ENCODE data around the gene ICAM1.

Gene ICAM1

DNA sequence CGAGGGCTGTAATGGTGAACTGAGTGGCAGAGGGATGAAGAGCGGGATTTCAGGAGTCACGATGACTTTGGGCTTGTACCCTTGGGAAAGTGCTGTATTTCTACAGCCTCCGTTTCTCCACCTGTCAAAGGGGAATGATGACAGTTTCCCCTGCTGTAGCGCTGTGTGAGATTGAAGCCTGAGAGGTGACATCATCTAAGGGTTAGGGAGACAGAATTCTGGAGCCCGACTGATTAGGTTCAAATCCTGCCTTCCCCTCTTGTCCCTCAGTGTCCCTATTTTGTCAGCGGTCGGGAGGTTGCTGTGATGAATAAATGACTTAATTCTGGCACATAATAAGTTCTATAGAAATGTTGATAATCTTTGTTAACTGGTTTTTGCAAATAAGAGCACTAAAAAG, 18.2 kb upstream of the ICAM1 start:
- no peaks in the 10 kb centered on the region for H3K9me3 Mint-ChIP-seq
- H3K4me1 Mint-ChIP-seq = peaks cover 14% of the 10 kb centered on the region
- peak overlapping the region in 2 of 3 experiments; percentile 20 to 78 for H3K27ac Mint-ChIP-seq
- H3K4me3 Mint-ChIP-seq = peak overlapping the region; percentile 98 to 100 (median 99)
- TF ChIP-seq, protein P1, sequence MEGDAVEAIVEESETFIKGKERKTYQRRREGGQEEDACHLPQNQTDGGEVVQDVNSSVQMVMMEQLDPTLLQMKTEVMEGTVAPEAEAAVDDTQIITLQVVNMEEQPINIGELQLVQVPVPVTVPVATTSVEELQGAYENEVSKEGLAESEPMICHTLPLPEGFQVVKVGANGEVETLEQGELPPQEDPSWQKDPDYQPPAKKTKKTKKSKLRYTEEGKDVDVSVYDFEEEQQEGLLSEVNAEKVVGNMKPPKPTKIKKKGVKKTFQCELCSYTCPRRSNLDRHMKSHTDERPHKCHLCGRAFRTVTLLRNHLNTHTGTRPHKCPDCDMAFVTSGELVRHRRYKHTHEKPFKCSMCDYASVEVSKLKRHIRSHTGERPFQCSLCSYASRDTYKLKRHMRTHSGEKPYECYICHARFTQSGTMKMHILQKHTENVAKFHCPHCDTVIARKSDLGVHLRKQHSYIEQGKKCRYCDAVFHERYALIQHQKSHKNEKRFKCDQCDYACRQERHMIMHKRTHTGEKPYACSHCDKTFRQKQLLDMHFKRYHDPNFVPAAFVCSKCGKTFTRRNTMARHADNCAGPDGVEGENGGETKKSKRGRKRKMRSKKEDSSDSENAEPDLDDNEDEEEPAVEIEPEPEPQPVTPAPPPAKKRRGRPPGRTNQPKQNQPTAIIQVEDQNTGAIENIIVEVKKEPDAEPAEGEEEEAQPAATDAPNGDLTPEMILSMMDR (IDR thresholded peaks at IDR 0.05; ENCODE audit: unreplicated experiment in 3 of 3) = no peak
- no peaks in the 10 kb centered on the region for H3K27me3 Mint-ChIP-seq (ENCODE audit: low read depth)
- peaks cover 33% of the 10 kb centered on the region for H3K36me3 Mint-ChIP-seq (ENCODE audit: low read depth)

DNA sequence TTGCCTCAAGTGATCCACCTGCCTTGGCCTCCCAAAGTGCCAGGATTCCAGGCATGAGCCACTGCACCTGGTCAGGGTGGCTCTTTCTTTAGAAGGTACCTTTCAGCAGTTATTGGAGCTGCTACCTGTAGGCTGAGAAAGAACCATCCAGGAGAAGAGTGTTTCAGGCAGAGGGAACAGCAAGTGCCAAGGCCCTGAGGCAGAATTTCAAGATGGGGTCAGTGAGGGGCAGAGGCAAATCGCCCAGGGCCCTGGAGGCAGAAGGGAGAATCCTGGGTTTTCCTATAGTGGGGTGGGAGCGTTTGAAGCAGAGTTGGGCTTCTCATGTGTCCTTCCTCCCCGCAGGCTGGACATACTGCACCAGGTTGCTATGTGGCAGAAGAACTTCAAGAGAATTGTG, 16.7 kb upstream of the ICAM1 start:
- Mint-ChIP-seq H3K4me1 (peaks cover 14% of the 10 kb centered on the region), H3K27me3 (ENCODE audit: low read depth) (no peaks in the 10 kb centered on the region), H3K36me3 (ENCODE audit: low read depth) (peaks cover 40% of the 10 kb centered on the region), H3K9me3 (no peaks in the 10 kb centered on the region), H3K4me3 (peak overlapping the region; percentile 54 to 100 (median 74)), H3K27ac (no peak overlapping the region)
- TF ChIP-seq, protein P1 (IDR thresholded peaks at IDR 0.05; ENCODE audit: unreplicated experiment in 3 of 3) = no peak

DNA sequence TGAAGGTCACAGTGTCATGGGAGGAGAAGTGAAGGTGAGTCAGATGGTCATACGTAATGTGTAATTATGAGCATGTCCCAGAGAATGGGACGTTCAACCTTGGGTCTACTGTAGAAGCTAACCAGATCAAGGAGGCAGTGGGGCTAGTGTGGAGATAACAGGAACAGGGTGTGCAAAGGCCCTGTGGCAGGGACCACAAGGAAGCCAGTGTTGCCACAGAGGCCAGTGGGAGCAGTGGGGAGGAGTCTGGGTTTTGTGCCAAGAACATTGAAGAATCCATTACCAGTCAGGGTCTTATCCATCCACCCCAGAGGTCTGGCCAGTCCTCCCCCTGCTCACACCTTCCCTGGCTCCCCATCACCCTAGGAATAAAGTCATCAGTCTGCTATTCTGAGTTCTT, 15.6 kb upstream of the ICAM1 start:
- peaks cover 10% of the 10 kb centered on the region for H3K4me1 Mint-ChIP-seq
- TF ChIP-seq, protein P1 (IDR thresholded peaks at IDR 0.05; ENCODE audit: unreplicated experiment in 3 of 3) = no peak
- H3K27me3 Mint-ChIP-seq (ENCODE audit: low read depth) = no peaks in the 10 kb centered on the region
- no peak overlapping the region for H3K27ac Mint-ChIP-seq
- H3K4me3 Mint-ChIP-seq = peak overlapping the region; percentile 55 to 65 (median 64)
- H3K36me3 Mint-ChIP-seq (ENCODE audit: low read depth) = peaks cover 40% of the 10 kb centered on the region
- H3K9me3 Mint-ChIP-seq = no peaks in the 10 kb centered on the region

DNA sequence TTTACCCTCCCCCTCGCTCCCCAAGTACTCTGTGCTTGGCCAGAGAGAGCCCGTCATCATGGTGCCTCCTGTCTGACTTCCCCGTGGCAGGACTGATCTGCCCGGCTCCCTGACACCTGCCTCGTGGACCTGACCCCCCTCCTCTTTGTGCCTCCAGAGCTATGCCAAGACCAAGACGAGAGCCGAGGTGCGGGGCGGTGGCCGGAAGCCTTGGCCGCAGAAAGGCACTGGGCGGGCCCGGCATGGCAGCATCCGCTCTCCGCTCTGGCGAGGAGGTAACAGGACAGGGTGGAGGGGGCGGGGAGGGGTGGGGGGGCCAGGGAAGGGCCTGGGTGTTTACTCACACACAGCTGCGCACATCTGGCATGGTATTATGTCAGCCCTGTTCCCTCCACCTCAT, 14.4 kb upstream of the ICAM1 start:
- Mint-ChIP-seq H3K27ac (no peak overlapping the region), H3K4me1 (peaks cover 8% of the 10 kb centered on the region), H3K9me3 (no peaks in the 10 kb centered on the region), H3K27me3 (ENCODE audit: low read depth) (no peaks in the 10 kb centered on the region), H3K4me3 (no peak overlapping the region), H3K36me3 (ENCODE audit: low read depth) (peaks cover 40% of the 10 kb centered on the region)
- TF ChIP-seq, protein P1 (IDR thresholded peaks at IDR 0.05; ENCODE audit: unreplicated experiment in 3 of 3) = no peak

DNA sequence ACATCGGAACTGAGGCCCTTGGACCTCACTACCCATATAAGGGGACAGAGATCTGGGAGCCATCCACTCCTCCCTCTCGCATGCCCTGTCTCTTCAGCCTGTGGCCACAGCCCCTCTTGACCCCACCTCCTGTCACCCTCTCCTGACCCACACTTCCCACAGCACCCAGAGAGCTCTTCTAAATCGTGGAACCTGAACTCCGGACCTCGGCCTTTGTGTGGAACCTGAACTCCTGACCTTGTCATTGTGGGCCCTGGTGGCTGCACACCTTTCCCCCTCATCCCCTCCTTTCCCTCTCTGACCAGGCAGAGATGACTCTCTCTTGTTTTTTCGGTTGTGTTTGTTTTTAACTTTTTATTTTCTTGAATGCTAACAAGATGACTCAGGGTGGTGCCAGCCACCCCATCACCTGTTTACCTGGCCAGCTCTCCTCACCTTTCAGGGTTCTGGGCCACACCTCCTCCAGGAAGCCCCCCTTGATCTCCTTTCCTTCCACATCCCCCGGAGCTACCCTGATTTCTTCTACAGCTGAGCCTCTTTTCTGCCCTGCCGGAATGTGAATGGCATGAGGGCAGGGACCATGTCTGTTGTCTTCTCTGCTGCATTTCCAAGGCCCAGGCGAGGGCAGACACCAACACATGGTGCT, 13.8 kb upstream of the ICAM1 start:
- TF ChIP-seq, protein P1 (IDR thresholded peaks at IDR 0.05; ENCODE audit: unreplicated experiment in 3 of 3) = no peak
- Mint-ChIP-seq H3K27ac (no peak overlapping the region), H3K27me3 (ENCODE audit: low read depth) (no peaks in the 10 kb centered on the region), H3K4me3 (peak overlapping the region in 2 of 3 experiments; percentile 3 to 53), H3K36me3 (ENCODE audit: low read depth) (peaks cover 37% of the 10 kb centered on the region), H3K4me1 (peaks cover 4% of the 10 kb centered on the region), H3K9me3 (no peaks in the 10 kb centered on the region)

DNA sequence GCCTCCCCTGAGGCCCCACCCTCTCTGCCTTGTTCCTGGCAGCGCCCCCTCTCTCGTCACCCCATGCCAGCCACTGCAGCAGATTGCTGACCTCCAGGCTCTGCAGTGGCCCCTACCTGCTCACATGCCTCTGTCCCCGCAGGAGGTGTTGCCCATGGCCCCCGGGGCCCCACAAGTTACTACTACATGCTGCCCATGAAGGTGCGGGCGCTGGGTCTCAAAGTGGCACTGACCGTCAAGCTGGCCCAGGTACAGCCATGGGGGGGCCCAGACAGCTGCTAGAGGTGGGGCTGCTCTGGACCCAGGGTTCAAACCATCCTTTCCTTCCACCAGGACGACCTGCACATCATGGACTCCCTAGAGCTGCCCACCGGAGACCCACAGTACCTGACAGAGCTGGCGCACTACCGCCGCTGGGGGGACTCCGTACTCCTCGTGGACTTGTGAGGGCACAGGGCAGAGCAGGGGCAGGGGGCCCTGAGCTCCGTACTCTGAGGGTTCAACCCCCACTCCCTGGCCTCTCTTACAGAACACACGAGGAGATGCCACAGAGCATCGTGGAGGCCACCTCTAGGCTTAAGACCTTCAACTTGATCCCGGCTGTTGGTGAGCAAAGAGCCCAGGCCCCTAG, 12.7 kb upstream of the ICAM1 start:
- Mint-ChIP-seq H3K36me3 (ENCODE audit: low read depth) (peaks cover 37% of the 10 kb centered on the region), H3K27ac (no peak overlapping the region)

More for the DNA sequence above, 12.7 kb upstream of the ICAM1 start:
- Mint-ChIP-seq H3K27me3 (ENCODE audit: low read depth) (no peaks in the 10 kb centered on the region), H3K9me3 (no peaks in the 10 kb centered on the region), H3K4me3 (no peak overlapping the region), H3K4me1 (no peaks in the 10 kb centered on the region)
- TF ChIP-seq, protein P1 (IDR thresholded peaks at IDR 0.05; ENCODE audit: unreplicated experiment in 3 of 3) = no peak
